NT2/D1 (cell line): ENCODE data around the gene RBFOX2.

Experiments used
- SUZ12 ChIP-seq: IDR thresholded peaks from 2 replicates; pipeline ENCODE4 v1.6.1; 2011; ENCODE audit not compliant: insufficient read length, insufficient read depth; ENCODE audit errors: extremely low read depth
- YY1 ChIP-seq: IDR thresholded peaks from 2 replicates; pipeline ENCODE4 v1.6.1; 2011; ENCODE audit not compliant: insufficient read length, insufficient read depth
- ZNF274 ChIP-seq: IDR thresholded peaks from 2 replicates; pipeline ENCODE4 v1.6.1; 2011; ENCODE audit warnings: mild to moderate bottlenecking, low read depth, low read length

GRCh38 chr22:35899736-35900135 is 128.9 kb downstream of the RBFOX2 start:
- TF ChIP-seq ZNF274: no peak
- no peak for TF ChIP-seq YY1
- TF ChIP-seq SUZ12: no peak
